Hepatocyte (in vitro differentiated cells): Measurements from ENCODE around the gene UPK1B.

Source experiments
- CTCF ChIP-seq: fragments of 200-600 bp; sonication (generic); IDR thresholded peaks from 2 replicates; pipeline ENCODE4 v1.5.1; 2016; ENCODE audit warnings: antibody characterized with exemption, mild to moderate bottlenecking; ENCODE audit not compliant: poor library complexity
- EZH2 ChIP-seq: fragments of 200-600 bp; sonication (generic); IDR thresholded peaks from 2 replicates; pipeline ENCODE4 v1.6.1; 2016; ENCODE audit warnings: antibody characterized with exemption, mild to moderate bottlenecking, borderline replicate concordance
- EZH2phosphoT487 ChIP-seq: fragments of 200-600 bp; sonication (generic); IDR thresholded peaks from one replicate; pipeline ENCODE4 v1.6.1; 2018; ENCODE audit warnings: antibody characterized with exemption, mild to moderate bottlenecking, low read depth, moderate library complexity; ENCODE audit not compliant: unreplicated experiment, severe bottlenecking

GRCh38 chr3:119238363-119238762, 65.0 kb downstream of the UPK1B start:
- TF ChIP-seq CTCF (no peak), EZH2phosphoT487 (no peak), EZH2 (no peak)
